GM12801 (cell line): Measurements from ENCODE around the gene KBTBD8.

Experiments
- TF ChIP-seq, protein P1 (sequence below): IDR thresholded peaks from one replicate; pipeline ENCODE4 v1.5.1; 2011; ENCODE audit warnings: control low read depth; ENCODE audit not compliant: insufficient read length; ENCODE audit errors: extremely low read depth

The KBTBD8 gene

GRCh38 chr3:67000009-67000408 lies 1.9 kb downstream of the KBTBD8 start:
- TF ChIP-seq, protein P1, sequence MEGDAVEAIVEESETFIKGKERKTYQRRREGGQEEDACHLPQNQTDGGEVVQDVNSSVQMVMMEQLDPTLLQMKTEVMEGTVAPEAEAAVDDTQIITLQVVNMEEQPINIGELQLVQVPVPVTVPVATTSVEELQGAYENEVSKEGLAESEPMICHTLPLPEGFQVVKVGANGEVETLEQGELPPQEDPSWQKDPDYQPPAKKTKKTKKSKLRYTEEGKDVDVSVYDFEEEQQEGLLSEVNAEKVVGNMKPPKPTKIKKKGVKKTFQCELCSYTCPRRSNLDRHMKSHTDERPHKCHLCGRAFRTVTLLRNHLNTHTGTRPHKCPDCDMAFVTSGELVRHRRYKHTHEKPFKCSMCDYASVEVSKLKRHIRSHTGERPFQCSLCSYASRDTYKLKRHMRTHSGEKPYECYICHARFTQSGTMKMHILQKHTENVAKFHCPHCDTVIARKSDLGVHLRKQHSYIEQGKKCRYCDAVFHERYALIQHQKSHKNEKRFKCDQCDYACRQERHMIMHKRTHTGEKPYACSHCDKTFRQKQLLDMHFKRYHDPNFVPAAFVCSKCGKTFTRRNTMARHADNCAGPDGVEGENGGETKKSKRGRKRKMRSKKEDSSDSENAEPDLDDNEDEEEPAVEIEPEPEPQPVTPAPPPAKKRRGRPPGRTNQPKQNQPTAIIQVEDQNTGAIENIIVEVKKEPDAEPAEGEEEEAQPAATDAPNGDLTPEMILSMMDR, result no peak

DNA sequence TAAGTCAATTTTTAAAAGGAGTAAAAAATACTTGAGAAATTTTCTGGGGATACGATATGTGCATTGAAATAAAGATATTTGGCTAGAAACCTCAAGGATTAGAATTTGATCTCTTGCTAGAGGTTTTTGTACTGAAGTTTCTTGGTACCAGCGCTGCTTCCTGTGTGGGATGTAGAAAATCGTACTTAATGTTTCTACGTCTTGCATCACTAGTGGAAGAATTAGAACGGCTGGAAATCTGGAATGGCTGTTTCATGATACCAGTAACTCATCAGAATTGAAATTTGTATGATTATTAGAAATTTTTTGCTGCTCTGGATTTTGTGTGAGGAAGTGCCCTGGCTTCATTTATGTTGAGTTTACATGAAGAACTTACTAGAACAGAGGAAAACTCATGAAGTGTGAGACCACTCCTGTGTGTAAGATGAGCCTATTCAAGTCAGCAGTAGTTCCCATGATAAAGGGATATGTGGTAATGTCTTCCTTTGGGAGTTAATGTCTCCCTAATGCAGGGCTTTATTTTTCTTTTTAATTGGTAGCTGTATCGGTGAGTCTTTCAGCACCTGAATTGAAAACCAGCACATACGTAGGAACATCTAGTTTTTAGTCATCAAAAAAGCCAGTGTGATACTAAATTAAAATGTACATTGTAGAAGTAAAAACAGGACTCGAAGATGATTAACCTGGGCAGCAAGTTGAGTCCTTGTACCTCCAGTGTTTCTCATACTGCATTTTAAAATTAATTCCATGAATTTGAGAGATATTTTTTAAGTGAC lies 3.2 kb downstream of the KBTBD8 start:
- TF ChIP-seq, protein P1, result no peak

DNA sequence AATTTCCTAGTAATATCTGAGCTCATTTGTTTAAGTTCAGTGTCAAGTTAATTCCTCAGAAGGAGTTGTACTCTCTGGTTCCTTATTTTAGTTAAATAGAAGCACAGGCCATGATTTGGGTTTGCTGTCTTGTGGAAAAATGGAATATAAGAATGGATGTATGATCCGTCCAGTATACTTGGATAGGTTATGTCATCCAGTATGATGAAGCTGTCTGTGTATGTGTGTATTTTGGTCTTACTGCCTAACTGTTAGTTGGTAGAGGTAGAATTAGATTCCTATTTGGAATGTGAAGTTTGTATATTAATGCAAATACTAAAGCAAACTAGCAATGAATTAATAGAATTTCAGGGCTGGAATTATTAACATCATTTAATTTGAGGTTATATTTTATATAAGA lies 7.9 kb downstream of the KBTBD8 start:
- TF ChIP-seq, protein P1, result no peak

DNA sequence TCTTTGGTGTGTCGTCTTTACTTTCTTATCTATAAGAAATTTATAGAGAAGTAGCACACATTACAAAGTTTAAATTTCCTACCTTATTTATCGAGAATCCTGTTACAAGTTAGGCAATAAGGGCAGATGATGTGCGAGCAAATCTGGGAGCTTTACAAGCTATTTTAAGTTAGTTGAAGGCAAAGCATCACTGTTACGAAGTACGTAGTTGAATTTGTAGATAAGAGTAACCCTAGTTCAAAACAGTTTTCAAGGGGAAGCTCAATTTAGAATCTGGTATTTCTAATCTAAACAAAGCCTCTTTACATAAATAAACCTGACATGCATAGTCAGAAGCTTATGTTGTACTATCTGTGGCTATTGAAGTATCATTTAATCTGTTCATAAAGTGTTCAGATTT lies 8.4 kb downstream of the KBTBD8 start:
- TF ChIP-seq, protein P1, result no peak

- TF ChIP-seq, protein P1, result no peak
Observed at GRCh38 chr3:67008388-67008787, 10.3 kb downstream of the KBTBD8 start.

DNA sequence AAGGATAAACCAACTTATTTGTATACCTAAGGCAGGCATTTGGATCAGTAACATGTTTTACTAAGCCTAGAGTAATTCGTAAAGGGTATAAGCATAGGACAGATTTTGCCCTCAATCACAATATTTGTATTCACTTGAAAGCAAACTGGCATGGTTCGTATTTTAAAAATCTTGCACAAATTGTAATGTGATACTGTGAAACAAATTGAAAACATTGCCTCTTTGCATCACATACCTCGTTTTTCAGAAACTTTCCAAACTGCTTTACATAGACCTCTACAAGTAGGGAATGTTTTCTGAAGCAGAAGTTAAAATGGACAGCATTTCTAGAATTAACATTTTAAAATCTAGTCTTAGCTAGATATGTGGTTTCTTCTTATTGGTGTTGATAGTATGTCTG lies 11.6 kb downstream of the KBTBD8 start:
- TF ChIP-seq, protein P1, result no peak

DNA sequence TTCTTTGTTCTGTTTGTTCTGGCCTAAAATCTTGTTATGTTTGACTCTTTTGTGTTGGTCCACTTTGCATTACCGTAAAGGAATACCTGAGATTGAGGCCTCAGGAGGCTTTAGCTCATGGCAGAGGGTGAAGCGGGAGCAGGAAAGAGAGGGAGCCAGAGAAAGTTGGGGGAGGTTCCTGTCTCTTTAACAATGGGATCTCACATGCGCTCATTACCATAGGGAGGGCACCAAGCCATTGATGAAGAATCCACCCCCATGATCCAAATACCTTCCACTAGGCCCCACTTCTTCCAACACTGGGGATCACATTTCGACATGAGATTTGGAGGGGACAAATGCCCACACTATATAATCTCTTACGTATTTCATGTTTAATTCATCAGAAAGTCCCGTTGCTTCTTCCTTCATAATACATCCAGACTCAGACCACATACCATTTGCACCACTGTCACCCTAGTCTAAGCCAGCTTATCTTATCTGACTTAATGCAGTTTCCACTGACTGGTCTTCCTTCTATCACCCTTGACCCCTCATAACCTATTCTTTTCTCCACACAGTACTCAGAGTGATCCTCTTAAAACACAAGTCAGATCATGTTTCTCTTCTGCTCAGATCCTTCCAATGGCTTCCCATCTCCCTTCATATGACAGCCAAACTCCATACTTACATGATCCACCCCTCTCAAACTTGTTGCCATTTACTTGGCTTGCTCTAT lies 13.5 kb downstream of the KBTBD8 start:
- TF ChIP-seq, protein P1, result no peak
